A673 (cell line): ENCODE results near the gene TTC28.

ENCODE experiments used
- CTCF ChIP-seq: fragments of 300-800, 200-600 bp; sonication (generic); conservative IDR thresholded peaks from 2 replicates; pipeline ENCODE4 v1.5.1; 2017; ENCODE audit warnings: low read depth, mild to moderate bottlenecking, antibody characterized with exemption, low read length, moderate library complexity, mixed read lengths
- EZH2 ChIP-seq: fragments of 200-600 bp; sonication (generic); IDR thresholded peaks from 2 replicates; pipeline ENCODE4 v1.6.1; 2017; ENCODE audit warnings: borderline replicate concordance, low read depth, mild to moderate bottlenecking, mixed read lengths, antibody characterized with exemption, low read length; ENCODE audit not compliant: poor library complexity, severe bottlenecking

GRCh38 chr22:28333088-28333487, 346.6 kb downstream of the TTC28 start:
- TF ChIP-seq CTCF (no peak), EZH2 (no peak)
